Left ventricle myocardium superior (tissue), 1 donor: ENCODE data around the gene PRRT1B. TPM values are rescaled to one million over a fixed set of nuclear protein-coding genes. Genes with fewer than 3 reads are reported as not detected.
"Not testable (repeated sequence)": the region's sequence is repeated elsewhere in the genome, so short reads cannot be mapped to it uniquely, and the experiment has no call there.

ENCODE experiments used
- ATAC-seq: fragments of 200-7000 bp; cut with Tn5 transposase; one replicate; pipeline ENCODE4 v1.9.1; 2020; ENCODE audit warnings: mild to moderate bottlenecking, moderate library complexity
- DNase-seq: peaks from one replicate; pipeline ENCODE4 v3.0.0-alpha.2; 2020
- intact Hi-C: fragments of 100-400 bp; cut with micrococcal nuclease; formaldehyde crosslinking; loops from one replicate; pipeline ENCODE4 v1.11.0; 2022
- total RNA-seq: library from RNA; stranded (reverse); fragmentation: NEBNext Ultra II Directional; extraction: Animal tissue kit (Norgen Biotek cat#: 25700); gene quantifications from one replicate; pipeline ENCODE4 v1.2.1, GENCODE V29; 2021
- donor health status: DM: no; HTN: yes; CAD: no; lungs with severe emphysema.

Gene PRRT1B
- total RNA-seq, 1 donor from 2014 or later, result not detected

- no peak for DNase-seq
- no peak for ATAC-seq
- intact Hi-C loops, result no loop called here
Observed at GRCh38 chr9:131543141-131543540, 2.2 kb upstream of the PRRT1B start.

DNA sequence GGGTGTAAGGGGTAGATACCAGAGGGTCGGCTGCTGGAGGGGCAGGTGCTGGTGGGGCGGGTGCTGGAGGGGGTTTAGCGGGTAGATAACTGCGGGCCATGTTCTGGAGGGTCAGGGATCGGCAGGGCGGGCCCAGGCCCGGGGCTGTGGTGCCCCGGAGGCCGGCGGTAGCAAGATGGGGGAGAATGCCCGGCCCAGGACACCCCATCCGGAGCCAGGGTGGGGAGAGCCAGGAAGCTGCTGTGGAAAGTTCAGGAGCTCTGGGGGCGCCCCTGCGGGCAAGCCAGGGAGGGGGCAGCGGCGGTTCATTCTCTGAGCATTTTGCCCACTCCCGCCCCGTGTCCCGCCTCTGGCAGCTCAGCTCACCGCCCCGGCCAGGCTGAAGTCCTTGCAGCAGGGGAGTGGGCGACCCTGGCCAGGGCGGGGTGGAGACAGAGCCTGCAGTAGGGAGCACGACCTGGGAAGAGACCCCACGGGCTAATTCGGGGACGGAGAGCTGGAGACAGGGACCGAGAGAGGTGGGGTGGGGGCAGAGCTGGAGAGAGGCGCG, 538 bp downstream of the PRRT1B start:
- intact Hi-C loops, result no loop called here
- DNase-seq (no peak), ATAC-seq (no peak)

GRCh38 chr9:131546336-131547084, 1.2 kb downstream of the PRRT1B start:
- ATAC-seq (no peak), DNase-seq (no peak)
- intact Hi-C loops, result no loop called here

DNA sequence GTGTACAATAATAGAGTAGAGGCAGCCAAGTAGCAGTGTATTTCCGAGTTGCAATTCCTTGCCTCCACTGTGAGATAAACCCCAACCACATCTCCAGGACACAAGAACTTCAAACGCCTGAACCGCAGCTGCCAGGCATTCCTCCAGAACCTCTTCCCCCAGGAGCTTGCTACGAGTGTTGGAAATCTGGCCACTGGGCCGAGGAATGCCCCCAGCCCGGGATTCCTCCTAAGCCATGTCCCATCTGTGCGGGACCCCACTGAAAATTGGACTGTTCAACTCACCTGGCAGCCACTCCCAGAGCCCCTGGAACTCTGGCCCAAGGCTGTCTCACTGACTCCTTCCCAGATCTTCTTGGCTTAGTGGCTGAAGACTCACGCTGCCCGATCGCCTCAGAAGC, 3.9 kb downstream of the PRRT1B start:
- intact Hi-C loops, DNase-seq: not testable (repeated sequence)

DNA sequence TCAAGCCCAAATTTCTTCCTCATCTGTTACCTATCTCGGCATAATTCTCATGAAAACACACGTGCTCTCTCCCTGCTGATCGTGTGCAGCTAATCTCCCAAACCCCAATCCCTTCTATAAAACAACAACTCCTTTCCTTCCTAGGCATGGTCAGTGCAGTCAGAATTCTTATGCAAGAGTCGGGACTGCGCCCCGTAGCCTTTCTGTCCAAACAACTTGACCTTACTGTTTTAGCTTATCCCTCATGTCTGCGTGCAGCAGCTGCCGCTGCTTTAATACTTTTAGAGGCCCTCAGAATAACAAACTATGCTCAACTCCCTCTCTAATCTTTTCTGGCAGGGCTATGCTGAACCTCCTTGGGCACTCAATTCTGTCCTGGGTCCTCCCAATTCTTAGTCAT, 5.1 kb downstream of the PRRT1B start:
- intact Hi-C loops, ATAC-seq, DNase-seq: not testable (repeated sequence)

More for the DNA sequence above, 3.9 kb downstream of the PRRT1B start:
- not testable (repeated sequence) for ATAC-seq

DNA sequence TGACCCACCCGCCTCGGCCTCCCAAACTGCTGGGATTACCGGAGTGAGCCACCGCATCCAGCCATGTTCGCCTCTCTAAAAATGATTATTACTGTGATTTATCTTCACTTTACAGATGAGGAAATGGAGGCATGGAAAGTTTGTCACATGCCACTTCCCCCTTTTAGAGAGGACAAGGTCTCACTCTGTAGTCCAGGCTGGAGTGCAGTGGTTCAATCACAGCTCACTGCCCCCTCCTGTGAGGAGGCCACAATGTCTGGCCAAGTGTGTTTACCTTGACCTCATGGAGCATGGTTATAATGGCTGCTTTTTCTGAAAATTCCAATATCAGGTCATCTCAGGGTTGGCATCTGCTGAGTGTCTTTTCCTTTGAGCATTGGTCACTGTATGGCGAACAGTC, 6.7 kb downstream of the PRRT1B start:
- no peak for DNase-seq
- no peak for ATAC-seq
- intact Hi-C loops, result no loop called here

GRCh38 chr9:131554087-131554842, 8.9 kb downstream of the PRRT1B start:
- DNase-seq (no peak), ATAC-seq (no peak)
- intact Hi-C loops, result no loop called here

GRCh38 chr9:131554843-131555351, 9.6 kb downstream of the PRRT1B start:
- ATAC-seq, result no peak
- intact Hi-C loops, result no loop called here
- no peak for DNase-seq

- intact Hi-C loops, result no loop called here
- no peak for ATAC-seq
Observed at GRCh38 chr9:131555841-131556673, 10.7 kb downstream of the PRRT1B start.

DNA sequence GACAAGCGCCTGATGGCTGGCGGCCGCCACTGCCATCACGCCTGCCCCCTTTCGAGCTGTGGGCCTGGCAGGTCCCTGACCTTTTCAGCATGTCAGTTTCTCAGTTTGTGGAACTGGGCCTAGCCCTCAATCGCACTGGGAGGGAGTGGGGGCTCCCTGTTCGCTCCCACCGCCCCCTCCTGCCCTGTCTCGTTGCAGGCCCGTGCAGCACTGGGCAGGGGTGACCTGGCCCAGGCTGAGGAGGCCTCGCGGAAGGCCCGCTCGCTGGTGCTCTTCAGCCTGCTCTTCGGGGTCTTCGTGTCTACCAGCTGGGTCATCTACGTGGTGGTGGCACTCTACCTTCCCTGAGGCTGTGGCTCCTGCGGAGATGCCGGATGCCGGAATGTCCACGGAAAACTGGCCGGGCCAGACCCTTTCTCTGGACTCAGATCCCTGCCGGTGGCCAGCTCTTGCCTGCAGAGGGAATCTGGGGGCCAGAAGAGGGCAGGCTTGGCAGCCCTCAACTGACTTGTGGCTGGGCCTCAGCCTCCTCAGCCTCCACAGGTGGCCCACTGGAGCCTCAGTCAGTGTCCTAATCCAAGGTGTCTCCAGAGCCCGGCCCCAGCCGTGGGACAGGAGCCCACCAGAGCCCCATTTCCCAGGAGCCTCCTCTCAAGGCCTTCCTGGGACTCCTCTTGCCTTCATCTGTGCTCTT, 12.7 kb downstream of the PRRT1B start:
- ATAC-seq (no peak), DNase-seq (no peak)
- intact Hi-C loops, result no loop called here

More at GRCh38 chr9:131555841-131556673, 10.7 kb downstream of the PRRT1B start:
- no peak for DNase-seq

GRCh38 chr9:131559421-131560000, 14.2 kb downstream of the PRRT1B start:
- DNase-seq (no peak), ATAC-seq (no peak)
- intact Hi-C loops, result no loop called here

GRCh38 chr9:131562032-131562959, 17.0 kb downstream of the PRRT1B start:
- no peak for DNase-seq
- intact Hi-C loops, result no loop called here
- ATAC-seq, result no peak

GRCh38 chr9:131565369-131565768, 20.0 kb downstream of the PRRT1B start:
- ATAC-seq, result no peak
- intact Hi-C loops, result no loop called here

DNA sequence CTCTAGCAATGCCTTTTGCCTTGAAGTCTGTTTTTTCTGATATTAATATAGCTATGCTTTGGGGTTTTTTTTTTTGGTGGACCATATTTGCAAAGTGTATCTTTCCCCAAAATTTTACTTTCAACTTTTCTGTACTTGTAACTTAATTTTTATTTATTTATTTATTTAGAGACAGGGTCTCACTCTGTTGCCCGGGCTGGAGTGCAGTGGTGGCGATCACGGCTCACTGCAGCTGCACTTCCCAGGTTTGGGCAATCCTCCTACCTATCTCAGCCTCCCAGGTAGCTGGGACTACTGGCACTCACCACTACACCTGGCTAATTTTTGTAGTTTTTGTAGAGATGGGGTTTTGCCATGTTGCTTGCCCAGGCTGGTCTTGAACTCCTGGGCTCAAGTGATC, 20.8 kb downstream of the PRRT1B start:
- DNase-seq (no peak), ATAC-seq (no peak)
- intact Hi-C loops, result no loop called here

More at GRCh38 chr9:131565369-131565768, 20.0 kb downstream of the PRRT1B start:
- no peak for DNase-seq

DNA sequence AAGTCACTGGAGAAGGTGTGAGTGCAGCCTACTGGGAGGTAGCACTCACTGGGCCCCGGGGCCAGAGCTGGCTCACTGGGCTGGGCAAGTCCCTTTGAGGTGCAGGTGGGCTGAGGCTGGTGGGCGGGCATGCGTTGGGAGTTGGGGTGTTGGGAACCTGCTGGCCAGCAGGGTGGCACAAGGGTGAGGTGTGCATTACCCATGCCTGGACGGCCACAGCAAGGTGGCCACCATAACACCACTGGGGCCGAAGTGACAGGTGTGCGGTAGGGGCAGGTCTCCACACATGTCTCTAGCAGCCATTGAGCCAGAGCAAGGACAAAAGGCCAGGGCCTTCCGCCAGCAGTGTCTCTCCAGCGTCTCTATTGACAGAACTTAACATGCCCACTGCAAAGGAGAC, 22.6 kb downstream of the PRRT1B start:
- DNase-seq (no peak), ATAC-seq (no peak)
- intact Hi-C loops, result no loop called here

DNA sequence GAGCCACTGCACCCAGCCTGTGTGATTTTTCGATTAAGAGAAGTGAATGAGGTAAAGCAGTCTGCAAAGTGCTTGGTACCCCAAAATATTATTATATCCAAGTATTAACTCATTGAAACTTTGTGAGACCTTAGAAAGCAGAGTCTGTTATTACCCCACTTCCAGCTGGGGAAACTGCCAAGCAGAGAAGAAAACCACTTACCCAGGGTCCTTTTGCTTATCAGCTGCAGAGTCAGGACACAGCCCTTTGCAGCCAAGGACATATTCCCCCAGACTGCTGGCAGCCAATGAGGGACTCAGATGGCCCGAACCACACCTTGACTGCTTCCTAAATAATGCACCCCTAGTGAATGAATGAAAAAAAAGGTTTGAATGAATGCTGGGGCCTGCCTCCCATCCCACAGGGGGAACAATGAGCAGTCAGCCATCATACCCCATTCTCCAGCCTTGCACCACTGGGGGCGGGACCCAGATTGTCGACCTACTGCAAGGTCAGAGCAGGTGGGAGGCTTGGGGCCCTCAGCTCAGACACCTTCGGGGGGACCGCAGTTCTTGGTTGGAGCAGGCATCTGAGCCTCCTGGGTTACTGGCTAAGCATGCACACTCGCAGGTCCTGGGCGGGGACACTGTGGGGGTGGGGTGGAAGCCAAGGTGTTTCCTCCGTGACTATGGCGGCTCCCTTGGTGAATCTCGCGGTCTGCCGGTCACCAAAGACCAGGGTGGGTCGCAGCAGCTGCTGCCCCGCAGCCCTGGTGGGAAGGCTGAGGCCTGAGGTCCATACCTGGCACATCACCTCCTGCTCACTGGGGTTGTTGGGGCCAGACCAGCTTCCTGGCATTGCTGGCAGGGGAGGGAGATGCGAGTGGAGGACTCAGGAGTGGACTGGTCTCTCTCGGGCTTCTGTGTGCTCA, 29.7 kb downstream of the PRRT1B start:
- ATAC-seq (peak; percentile 60), DNase-seq (no peak)
- intact Hi-C loops, result no loop called here
